ENCODE data around the gene HIRIP3.

DNA sequence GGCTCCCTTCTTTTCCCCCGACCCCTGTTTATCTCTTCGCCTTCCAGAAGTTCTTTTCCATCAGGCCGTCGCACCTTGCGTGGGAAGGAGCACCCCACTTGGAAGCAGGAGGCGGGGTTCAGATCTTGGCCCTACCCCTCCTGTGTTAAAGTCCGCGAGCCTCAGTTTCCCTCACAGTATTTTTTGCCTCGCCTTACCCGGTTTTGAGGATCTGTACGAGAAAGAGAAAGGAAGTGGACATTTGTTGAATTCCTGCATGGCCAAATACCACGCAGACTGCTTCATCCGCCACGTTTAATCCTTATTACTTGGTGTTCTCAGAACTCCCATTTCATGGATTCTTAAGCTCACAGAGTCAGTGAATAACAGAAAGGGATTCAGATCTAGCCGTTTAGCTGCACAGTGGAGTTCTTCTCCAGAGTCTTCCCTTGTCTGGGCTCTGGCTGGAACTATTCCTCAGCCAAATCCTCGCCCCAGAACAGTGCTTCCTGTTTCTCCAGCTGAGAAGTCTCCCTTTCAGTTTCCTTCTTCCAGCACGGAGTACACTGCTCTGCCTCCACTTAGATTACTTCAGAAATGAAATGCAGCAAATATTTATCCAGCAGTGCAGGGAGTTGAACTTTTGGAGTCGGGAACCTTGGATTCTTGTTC, 32.9 kb downstream of the HIRIP3 start:
- TF ChIP-seq POLR2AphosphoS5 (IDR thresholded peaks at IDR 0.05; ENCODE audit: borderline replicate concordance, low read depth, low read length) (no peak), EZH2 (IDR thresholded peaks at IDR 0.05) (no peak)
